Activated CD8-positive, alpha-beta T cell treated with anti-CD3 and anti-CD28 coated beads for 36 hours (primary cell): ENCODE measurements around the gene PLXNB2. TPM values are rescaled to one million over a fixed set of nuclear protein-coding genes. Genes with fewer than 3 reads are reported as not detected.

ENCODE experiments used
- ATAC-seq: fragments of 200-7000 bp; cut with Tn5 transposase; one replicate; pipeline ENCODE4 v1.10.0; 2021; ENCODE audit warnings: mild to moderate bottlenecking, moderate library complexity
- CTCF ChIA-PET: fragments of 350-600 bp; sonication (Branson Sonifier 250); formaldehyde crosslinking; loops from one replicate; lab custom pipeline; 2021; ENCODE audit warnings: antibody characterized with exemption; lab: Charles Lee
- POLR2A ChIA-PET: fragments of 350-600 bp; sonication (Branson Sonifier 250); formaldehyde crosslinking; loops from one replicate; lab custom pipeline; 2021; ENCODE audit warnings: antibody characterized with exemption; lab: Charles Lee
- DNase-seq: peaks from one replicate; pipeline ENCODE4 v3.0.0-alpha.2; 2020
- H3K27ac Mint-ChIP-seq: one replicate; pipeline ENCODE4 v1.8.0; 2021; ENCODE audit warnings: mild to moderate bottlenecking, mixed read lengths
- H3K27me3 Mint-ChIP-seq: one replicate; pipeline ENCODE4 v1.8.0; 2021; ENCODE audit warnings: mixed read lengths
- H3K36me3 Mint-ChIP-seq: one replicate; pipeline ENCODE4 v1.8.0; 2021; ENCODE audit warnings: low read depth, mixed read lengths
- H3K4me1 Mint-ChIP-seq: one replicate; pipeline ENCODE4 v1.8.0; 2021; ENCODE audit warnings: low read depth, mixed read lengths
- H3K4me3 Mint-ChIP-seq: one replicate; pipeline ENCODE4 v1.8.0; 2021; ENCODE audit warnings: mild to moderate bottlenecking, moderate library complexity, mixed read lengths
- H3K9me3 Mint-ChIP-seq: one replicate; pipeline ENCODE4 v1.8.0; 2021; ENCODE audit warnings: mixed read lengths
- CTCF ChIP-seq: fragments of 200-600 bp; IDR thresholded peaks from one replicate; pipeline ENCODE4 v1.8.0; 2022; ENCODE audit warnings: antibody characterized with exemption, mild to moderate bottlenecking
- intact Hi-C: fragments of 100-400 bp; cut with micrococcal nuclease; formaldehyde crosslinking; loops from one replicate; pipeline ENCODE4 v1.10.0; 2022
- total RNA-seq, 2 experiments: library from RNA; stranded (reverse); gene quantifications; one replicate each; pipeline ENCODE4 v1.2.3, GENCODE V29; 2021

PLXNB2 gene
- total RNA-seq, 2 experiments from 2014 or later = 22.1 to 26.4 TPM

DNA sequence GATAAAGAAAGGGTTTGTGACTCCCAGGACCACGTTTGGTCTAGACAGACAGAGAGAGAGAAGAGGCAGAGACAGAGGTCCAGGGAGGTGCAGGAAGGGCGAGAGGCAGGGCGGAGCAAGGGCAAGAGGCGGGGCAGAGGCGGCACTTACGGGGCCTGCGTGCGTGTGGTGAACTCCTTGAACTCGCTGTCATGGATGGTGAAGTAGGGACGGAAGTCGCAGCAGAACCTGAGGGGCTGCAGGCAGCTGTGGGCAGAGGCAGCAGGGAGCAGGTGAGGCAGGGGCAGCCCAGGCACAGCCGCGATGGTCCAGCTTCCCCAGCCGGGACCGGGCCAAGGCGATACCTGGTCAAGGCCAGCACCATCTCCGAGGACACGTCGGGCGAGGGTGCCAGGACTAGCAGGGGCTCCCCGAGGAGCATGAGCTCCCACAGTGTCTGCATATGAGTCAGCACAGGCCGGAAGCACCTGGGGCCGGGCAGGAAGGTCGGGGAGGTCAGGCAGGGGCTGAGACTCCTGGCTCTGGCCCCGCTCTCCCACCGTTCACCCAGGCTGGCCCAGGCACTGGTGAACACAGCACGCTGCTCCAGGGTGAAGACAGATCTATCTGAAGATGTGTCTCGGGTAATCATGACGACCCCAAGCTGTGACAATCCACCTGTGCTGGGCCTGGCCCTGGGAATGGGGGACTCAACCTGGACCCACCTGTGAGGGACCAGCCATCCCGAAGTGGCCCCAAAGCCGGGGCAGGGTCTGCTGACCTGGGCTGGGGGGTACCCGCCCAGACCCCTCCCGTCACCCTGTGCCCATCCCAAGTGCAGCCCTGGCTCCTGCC, 7.2 kb upstream of the PLXNB2 start:
- H3K27ac Mint-ChIP-seq = peak overlapping the region; percentile 91
- H3K4me3 Mint-ChIP-seq = peak overlapping the region; percentile 84
- TF ChIP-seq CTCF = no peak
- H3K36me3 Mint-ChIP-seq = no peaks in the 10 kb centered on the region
- intact Hi-C loops = no loop called here
- no peaks in the 10 kb centered on the region for H3K27me3 Mint-ChIP-seq
- ATAC-seq (peak; percentile 97), DNase-seq (peak; percentile 91)
- H3K9me3 Mint-ChIP-seq = no peaks in the 10 kb centered on the region
- POLR2A ChIA-PET = interaction anchor here (0.6 to 2.2 kb wide), 8 partner anchors 10 to 71 kb away, joined by 3 to 9 read pairs (median 6); no protein-coding TSS in a partner anchor
- CTCF ChIA-PET = interaction anchor here (1.0 to 3.3 kb wide), 4 partner anchors 12 to 39 kb away, joined by 3 to 19 read pairs (median 5); partner anchors contain the start of gene DENND6B
- H3K4me1 Mint-ChIP-seq = peaks cover 8% of the 10 kb centered on the region

DNA sequence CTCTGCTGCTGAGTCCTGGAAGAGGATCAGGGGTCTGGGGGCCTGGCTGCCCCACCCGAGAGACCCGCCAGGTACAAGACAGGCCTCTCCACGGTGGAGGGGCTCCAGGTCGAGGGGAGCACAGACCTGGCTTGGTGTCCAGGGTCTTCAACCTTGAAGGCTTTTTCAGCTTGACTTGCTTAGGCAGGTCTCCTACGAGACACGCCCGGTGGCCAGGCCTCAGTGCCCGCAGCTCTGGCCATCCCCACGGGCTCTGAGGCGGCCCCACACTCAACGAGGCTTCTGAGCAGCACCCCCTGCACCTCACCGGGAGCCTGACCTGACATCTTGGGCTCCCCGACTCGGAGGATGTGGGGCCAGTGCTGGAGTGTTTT, 6.6 kb upstream of the PLXNB2 start:
- intact Hi-C loops = no loop called here
- Mint-ChIP-seq H3K4me1 (peaks cover 8% of the 10 kb centered on the region), H3K9me3 (no peaks in the 10 kb centered on the region), H3K27me3 (no peaks in the 10 kb centered on the region), H3K36me3 (no peaks in the 10 kb centered on the region), H3K4me3 (peak overlapping the region; percentile 84), H3K27ac (peak overlapping the region; percentile 91)
- ATAC-seq (no peak), DNase-seq (no peak)
- no peak for TF ChIP-seq CTCF
- CTCF ChIA-PET = interaction anchor here (0.8 to 3.3 kb wide), 4 partner anchors 13 to 38 kb away, joined by 3 to 19 read pairs (median 4); partner anchors contain the start of gene DENND6B
- POLR2A ChIA-PET = interaction anchor here (0.6 to 2.2 kb wide), 7 partner anchors 10 to 70 kb away, joined by 3 to 9 read pairs (median 4); no protein-coding TSS in a partner anchor

DNA sequence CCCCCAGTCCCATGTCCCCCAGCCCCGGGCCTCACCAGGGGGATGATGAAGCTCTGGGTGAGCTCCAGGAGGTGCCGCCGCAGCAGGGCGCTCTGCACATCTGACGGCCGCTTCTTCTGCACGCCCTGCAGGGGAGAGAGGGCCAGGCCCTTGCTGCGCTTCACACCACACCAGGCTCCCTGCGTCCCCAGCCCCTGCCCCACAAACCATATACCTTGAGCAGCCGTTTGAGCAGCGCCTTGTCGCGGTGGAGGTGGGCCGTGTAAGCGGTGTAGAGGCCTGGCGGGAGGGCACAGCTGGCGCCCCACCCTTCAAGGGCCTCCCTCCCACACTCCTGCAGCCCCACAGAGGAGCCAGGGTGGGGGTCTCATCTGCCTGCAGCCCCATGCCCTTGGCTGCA, 6.2 kb upstream of the PLXNB2 start:
- peaks cover 2% of the 10 kb centered on the region for H3K27me3 Mint-ChIP-seq
- peaks cover 11% of the 10 kb centered on the region for H3K4me1 Mint-ChIP-seq
- H3K36me3 Mint-ChIP-seq = no peaks in the 10 kb centered on the region
- POLR2A ChIA-PET = interaction anchor here (0.6 to 2.2 kb wide), 7 partner anchors 9 to 69 kb away, joined by 3 to 9 read pairs (median 4); no protein-coding TSS in a partner anchor
- ATAC-seq (no peak), DNase-seq (no peak)
- H3K9me3 Mint-ChIP-seq = no peaks in the 10 kb centered on the region
- intact Hi-C loops = no loop called here
- no peak for TF ChIP-seq CTCF
- H3K27ac Mint-ChIP-seq = peak overlapping the region; percentile 91
- CTCF ChIA-PET = interaction anchor here (0.8 to 3.3 kb wide), 3 partner anchors 13 to 37 kb away, joined by 3 to 19 read pairs (median 3); partner anchors contain the start of gene DENND6B
- peak overlapping the region; percentile 84 for H3K4me3 Mint-ChIP-seq

DNA sequence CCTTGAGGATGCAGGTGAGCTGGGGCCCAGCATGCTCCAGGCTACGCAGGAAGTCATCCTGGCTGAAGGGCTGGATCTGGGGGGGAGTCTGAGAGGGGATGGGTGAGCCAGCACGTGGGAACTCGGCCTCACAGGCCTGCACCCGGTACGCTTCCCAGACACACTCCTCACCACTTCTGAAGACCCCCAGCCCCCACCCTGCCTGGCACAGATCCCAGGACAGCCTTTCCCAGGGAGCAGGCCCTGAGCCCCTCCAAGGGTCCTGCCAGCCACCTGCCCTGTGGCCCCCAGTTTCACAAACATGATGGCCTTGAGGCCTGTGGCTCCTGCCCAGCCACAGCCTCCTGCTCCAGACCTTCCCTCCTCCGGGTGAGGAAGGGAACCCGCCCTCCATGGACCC, 5.6 kb upstream of the PLXNB2 start:
- ATAC-seq (no peak), DNase-seq (no peak)
- CTCF ChIA-PET = interaction anchor here (0.8 kb wide), 1 partner anchor 37 kb away, joined by 3 read pairs; no protein-coding TSS in a partner anchor
- H3K4me1 Mint-ChIP-seq = peaks cover 11% of the 10 kb centered on the region
- TF ChIP-seq CTCF = no peak
- no peaks in the 10 kb centered on the region for H3K9me3 Mint-ChIP-seq
- POLR2A ChIA-PET = interaction anchor here (1.2 to 2.2 kb wide), 3 partner anchors 8 to 212 kb away, joined by 3 to 9 read pairs (median 8); partner anchors contain the start of gene SCO2
- intact Hi-C loops = no loop called here
- H3K27ac Mint-ChIP-seq = no peak overlapping the region
- no peak overlapping the region for H3K4me3 Mint-ChIP-seq
- H3K36me3 Mint-ChIP-seq = no peaks in the 10 kb centered on the region
- peaks cover 2% of the 10 kb centered on the region for H3K27me3 Mint-ChIP-seq
